Activated CD8-positive, alpha-beta memory T cell treated with anti-CD3 and anti-CD28 coated beads for 48 hours (primary cell): ENCODE data around the gene SUSD4.

Source experiments
- DNase-seq, 3 experiments: peaks; one replicate each; pipeline ENCODE4 v3.0.0-alpha.2; 2020; ENCODE audit warnings: low read depth in 2 of 3, low spot score in 2 of 3

SUSD4 gene

DNA sequence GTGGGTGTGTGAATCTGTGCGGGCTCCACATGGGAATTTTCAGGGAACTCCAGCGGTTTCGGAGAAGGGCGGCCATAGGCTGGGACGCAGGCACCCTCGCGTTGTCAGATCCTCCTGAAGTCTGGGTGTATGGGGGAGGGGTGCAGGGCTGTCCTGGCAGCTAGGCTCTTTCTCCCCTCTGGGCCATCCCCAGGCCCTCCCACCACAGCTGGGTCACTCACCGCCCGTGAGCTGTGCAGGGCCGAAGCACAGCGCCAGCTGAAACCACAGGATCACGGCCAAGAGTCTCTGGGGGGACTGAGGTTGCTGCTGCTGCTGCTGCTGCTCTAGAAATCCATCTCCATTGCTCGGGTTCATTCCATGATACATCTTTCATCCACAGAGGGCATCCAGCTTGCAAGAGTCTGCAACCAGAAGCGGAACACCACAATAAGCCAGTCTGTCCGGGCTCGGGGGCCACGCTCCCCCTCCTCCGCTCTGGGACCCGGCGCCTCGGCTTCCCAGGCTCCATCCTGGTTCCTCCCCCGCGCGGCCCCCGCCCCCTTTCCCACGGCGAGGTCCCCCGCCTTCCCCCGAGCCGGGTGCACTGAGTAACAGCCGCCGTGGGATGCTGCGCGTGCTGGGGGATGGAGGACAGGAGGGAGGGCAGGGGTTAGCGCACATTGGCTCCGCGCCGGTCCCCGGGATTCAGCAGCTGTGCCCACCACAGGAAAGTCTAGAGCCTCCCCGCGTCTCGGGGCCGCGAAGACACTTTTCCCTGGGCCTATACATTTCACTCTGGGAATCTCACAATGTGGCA lies 720 bp downstream of the SUSD4 start:
- no peak for DNase-seq

DNA sequence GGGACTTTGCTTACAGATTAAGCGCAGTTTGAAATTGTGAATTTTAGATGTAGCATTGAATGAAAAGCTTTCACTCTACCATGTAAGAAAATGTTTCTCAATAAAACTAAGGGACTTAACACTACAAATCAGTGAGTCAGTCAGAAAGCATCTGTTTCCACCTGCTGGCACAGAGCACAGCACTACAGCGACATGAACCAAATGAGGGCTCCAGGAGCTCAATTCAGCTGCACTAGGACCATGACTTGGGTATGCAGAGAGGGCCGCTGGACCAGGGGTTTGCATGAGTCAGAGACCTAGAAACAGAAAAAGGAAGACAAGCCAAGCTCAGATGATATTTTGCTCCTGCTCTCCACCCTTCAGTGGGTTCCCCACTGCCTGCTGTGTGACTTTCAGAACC lies 5.2 kb downstream of the SUSD4 start:
- no peak for DNase-seq

DNA sequence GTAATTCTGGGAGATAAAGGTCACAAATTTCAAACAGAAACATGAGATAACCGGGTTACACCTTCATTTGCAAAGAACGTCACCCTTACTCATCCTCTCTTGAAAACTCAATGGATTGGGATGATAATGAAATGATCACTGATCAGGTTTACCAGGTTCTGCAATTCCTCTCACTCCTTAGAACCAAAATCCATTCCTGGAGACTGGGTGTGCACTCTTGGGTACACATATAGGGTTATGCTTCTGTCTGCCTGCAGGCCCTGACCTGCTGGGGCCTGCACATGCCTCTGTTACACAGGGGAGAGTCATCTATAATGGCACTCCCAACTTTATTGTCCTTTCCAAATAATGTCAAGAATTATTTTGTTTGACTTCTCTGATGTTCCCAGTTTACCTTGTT lies 8.3 kb downstream of the SUSD4 start:
- DNase-seq: no peak

DNA sequence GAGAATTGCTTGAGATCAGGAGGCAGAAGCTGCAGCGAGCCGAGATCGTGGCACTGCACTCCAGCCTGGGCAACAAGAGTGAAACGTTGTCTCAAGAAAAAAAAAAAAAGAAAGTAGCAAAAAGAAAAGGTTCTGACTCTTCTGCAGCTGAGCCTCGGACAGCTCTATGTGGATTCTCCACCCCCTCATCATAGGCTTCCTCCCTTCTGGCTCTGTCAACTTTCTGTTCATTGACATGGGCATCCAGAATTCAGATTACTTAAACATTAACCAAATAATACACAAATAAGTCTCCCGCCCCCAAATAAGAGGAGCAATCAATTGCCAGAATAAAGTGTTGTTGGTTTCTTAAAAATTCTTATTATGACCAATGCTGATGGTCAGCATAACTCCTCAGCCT lies 10.0 kb downstream of the SUSD4 start:
- no peak for DNase-seq

DNA sequence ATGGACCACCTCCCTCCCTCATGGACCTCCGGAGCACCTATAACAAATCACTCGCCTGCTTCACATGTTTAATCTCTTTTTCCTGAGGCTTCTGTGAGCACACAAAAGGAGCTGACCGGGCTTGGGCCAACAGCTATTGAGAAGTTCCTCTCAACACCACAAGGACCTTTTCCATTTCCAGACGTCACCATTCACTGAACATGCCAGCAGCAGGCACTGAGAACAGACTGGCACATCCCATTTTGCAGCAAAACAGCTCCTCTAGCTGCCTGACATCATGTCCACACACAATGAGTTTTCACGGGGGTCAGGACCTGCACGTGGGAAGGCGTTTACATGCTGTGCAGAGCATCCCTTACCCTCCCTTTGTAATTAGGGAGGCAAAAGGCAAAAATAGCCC lies 11.0 kb downstream of the SUSD4 start:
- no peak for DNase-seq

DNA sequence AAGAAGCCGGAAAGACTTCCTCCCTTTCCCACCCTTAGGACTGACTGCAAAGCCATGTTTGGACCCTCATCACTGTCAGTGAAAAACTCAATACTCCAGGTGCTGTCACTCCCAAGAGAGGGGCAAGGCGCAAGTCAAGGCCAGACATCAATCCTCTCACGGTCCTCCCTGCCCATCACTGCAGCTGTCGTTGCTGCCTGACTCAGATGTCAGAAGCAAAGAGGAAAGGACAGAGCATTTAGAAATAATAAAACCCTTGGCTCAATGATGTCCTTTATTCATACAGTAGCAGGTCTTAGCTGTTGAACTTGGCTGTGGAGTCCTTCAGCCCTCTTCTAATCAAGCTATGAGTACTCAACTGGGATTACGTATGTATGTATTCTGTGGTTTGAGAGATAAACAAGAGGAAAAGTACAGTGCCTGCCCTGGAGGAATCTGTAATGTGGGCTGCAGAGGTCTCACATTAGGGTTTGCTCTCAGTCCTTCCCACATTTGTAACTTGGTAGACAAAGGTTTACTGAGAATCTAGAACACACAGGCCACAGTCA lies 13.5 kb downstream of the SUSD4 start:
- no peak for DNase-seq

DNA sequence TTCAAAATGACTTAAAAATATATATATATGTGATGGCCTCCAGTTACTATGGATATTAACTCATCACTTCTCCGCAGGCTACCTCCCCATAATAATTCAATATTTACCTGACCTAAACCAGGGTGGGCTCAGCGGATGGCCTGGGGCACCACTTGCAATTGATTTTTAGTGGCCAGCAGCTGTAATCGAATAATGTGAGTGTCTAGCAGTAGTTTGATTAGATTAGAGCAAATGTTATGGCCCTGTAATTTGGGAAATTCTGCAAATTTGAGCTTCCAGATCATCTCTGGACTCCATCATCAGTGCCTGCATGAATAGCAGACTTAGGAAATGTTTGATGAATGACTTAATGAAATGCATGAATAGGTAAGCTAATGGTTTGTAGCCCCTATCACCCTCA lies 14.7 kb downstream of the SUSD4 start:
- no peak for DNase-seq

DNA sequence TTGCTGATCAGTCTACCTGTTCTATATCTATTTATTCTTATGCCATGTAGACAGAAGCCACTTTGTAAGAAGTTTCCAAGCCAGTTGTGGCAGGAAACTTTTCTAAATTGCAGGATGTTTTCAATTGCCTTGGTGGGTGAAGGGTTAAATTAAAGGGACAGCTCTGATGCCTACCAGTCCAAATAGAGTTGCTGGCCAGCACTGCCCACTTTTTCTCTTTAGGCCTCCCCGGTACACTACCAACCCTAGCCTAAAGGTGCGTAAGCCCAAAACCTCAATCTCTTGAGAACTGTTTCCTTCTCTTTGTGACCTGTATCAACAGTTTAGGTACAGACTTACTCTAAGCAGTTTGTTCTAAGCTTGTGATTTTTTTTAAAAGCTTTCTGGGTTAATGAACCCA lies 15.5 kb downstream of the SUSD4 start:
- DNase-seq: no peak

DNA sequence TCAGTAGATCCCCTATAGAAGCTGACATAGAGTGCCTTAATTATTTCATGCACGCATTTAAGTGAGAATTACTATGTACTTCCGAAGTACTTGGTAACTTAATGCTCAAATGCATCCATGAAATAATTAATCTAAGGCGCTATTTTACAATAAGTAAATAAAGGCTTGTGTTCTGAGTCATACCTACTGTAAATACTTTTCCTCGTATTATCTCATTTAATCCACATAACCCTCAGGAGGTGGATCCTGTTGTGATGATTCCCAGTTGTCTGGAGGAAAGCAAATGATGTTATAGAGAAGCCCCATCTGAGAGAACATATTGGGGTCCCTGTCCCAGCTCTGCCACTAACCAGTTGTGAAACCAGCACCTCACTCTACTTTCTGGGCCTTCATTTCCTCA lies 16.4 kb downstream of the SUSD4 start:
- no peak for DNase-seq

DNA sequence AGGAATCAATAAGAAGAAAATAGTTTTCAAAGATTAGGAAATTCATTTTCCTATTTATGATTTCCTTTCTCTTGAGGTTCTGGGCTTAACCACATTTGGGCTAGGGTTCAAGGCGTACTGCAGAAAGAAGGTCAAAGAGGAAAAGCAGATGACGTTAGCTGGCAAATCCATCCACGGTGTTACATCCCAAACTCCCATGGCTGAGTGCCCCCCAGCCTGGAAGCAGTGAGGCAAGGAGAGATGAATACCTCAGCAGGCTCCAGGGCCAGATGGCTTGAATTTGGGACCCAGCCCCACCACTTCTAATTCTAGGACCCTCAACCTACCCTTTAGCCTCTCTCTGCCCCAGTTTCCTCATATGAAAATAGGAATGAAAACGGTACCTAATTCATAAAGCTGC lies 17.7 kb downstream of the SUSD4 start:
- DNase-seq: no peak

DNA sequence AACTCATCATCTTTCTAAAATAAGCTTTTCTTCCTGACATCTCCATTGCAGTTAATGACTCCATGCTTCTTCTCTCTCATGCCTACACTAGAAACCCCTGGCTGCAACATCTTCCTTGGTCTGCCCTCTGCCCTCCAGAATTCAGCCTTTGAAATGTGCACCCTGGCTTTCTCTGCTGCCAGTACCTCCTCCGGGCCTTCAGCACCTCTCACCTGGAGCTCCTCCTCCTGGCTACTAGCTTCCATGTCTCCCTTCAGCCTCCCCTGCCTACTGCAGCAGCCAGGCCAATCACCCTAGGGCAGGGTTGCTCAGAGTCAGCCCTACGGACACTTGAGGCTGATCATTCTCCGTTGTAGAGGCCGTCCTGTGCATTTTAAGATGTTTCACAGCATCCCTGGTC lies 18.3 kb downstream of the SUSD4 start:
- no peak for DNase-seq

DNA sequence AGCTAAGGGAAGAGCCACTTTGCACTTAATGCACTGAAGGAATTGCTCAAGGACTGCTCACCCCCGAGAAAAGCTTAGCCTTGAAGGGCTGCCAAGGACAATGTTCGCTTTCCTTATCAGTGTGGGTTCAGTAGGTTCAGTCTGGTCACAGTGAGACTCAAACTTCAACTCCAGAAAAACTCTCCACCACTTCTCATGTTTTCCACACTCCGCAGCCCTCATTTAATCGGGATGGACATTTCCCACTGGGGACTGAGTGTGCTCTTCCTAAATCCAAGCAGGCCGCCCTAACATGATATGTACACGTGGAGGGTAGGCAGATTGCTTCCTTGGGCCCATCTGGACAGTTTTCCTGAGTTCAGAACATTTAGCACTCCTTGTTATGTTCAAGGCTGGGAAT lies 19.5 kb downstream of the SUSD4 start:
- no peak for DNase-seq

DNA sequence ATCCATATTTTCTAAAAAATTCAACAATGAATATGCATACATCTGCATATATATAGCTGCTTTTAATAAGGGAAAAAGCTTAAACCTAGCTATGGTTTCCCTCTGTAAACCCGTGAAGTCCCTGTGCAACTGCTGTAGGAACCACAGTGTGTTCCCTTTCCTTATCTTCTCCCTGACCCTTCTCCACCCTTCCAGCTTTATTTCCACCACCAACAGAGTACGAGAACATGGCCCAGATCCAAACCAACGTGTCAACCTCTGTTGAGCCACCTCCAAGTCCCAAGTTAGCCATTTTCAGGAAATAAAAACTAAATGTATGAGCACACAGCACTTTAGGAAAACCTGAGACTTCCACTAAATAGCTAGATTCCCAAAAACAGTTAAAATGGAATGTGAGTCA lies 20.3 kb downstream of the SUSD4 start:
- no peak for DNase-seq

DNA sequence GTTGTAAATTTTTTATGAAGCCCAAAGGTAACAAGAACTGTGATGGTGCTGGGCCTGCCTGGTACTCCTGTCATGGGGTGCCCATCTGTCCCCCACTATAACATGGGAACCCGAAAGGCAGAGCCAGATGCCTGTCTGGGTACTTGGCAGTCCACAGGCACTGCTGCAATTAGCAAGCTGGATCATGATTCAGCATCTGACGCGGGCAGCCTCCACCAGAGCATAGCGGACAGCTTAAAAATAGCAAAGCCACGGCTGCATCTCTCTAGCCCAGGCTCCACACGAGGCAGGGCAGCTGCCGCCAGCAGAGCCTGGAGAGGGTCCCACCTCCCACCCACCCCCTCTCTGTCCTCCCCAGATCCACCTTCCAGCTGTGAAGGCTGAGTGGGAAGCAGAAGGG lies 22.9 kb downstream of the SUSD4 start:
- no peak for DNase-seq

DNA sequence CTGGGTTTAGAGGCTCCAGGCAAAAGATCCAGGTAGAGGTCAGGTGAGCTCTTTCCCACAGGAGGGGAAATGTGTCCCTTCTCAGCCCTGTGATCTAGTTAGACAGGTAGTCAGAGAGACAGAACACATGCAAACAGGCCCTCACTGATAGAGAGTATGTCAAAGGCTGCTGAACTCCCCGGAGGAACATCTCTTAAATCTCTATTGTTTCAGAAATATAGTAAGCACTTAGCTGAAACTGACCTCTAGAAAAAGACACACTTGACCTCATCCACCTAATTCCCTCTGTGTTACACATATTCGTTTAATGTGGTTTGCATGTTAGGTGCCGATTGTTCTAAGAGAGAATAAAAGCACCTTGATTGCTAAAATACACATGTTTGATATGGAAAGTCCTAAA lies 23.3 kb downstream of the SUSD4 start:
- DNase-seq: no peak

DNA sequence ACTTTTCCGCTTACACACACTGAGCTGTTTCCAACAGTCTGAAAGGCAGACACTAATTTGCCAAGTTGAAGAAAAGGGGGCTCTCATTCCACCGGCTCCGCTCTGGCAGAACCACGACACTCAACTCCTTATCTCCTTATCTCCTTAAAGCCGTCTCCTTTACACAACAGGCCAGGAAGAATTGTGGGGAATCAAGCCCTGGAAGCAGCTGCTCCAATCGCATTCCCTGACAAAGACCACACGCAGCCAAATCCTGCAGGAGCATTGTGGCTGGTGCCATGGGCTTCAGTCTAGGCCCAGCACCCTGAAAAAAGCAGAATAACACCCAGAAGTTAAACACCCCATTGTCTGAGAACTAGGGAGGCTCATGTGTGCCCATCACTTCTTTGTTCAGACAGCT lies 24.1 kb downstream of the SUSD4 start:
- DNase-seq: no peak

DNA sequence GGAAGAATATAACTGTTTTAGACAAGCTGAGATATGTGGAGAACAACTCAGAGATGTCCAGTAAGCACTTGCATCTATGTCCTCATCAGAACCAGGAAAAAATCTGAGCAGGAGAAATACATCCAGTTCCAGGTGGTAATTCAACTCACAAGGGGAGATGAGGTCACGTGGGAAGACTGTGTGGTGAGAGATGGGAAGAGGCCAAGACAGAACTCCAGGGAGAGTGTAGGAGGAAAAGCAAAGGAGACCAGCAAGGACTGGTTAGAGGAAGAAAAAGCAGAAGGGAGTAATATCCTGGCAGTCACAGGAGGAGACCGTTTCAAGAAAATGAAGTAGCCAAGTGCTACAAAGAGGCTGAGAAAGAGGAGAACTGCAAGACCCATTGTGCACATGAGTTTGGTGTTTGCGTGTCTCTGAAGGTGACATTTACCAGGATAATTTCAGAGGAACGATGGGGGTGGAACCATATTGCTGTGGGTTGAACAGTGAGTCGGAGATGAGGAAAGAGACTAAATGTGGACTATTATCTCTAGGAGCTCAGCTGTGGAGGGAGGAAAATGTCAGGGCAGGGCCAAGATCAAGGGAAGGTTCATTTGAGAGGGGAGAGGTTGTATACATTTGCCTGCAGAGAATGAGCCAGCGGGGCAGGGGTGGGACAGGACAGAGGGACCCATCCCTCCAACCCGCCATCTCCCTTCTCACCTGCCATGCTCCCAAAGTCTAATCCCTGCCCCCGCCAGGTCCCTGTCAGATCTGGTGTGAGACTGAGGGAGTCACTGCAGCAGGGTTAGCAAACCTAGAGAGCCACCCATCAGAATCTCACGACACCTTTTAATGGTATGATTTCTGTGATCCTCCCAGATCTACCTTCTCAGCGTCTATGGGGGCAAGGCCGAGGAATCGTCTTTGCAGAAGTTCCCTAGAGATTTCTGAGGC lies 24.9 kb downstream of the SUSD4 start:
- no peak for DNase-seq

DNA sequence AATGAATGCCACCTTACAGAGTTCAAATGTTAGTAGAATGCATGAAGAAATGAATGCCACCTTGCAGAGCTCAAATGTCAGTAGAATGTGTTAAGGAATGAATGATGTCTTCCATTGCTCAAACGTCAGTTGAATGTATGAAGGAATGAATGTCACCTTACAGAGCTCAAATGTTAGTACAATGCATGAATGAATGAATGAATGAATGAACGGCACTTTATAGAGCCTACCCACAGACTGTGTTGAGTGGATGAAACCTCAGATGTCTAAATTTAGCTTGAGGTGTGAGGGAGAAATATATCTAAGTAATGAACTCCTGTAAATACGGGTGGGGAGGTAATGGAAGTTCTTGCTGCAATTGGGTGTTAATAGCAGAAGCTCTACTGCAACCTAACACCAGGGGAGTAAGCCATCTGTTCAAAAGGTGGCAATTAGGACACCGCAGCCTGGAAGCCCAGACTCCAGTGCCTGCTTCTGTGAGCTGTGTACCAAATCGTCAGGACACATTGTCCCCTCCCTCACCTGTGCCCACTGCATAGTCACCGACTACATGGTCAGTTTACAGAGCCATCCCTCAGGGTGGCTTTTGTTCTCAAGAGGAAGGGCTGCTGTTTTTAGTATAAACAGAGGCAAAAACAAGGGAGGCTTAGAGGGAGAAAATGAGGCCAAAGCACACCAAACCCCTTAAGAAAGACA lies 26.7 kb downstream of the SUSD4 start:
- no peak for DNase-seq

DNA sequence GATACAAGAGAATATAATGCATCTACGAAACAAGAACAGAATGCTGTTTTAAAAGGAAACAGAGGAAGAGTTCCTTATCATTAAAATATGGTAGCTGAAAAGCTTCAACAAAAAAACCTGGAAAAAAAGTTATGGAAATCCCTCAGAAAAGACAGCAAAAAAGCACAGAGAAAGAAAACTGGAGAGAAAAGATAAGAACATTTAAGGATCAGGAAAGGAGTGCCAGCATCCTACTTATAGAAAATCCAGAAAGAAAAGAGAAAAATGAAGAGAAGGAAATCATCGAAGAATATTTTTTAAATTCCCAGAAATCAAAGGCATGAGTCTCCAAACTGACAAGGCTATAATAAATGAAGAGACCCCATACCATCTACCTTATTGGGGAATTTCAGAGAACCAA lies 29.8 kb downstream of the SUSD4 start:
- DNase-seq: no peak

DNA sequence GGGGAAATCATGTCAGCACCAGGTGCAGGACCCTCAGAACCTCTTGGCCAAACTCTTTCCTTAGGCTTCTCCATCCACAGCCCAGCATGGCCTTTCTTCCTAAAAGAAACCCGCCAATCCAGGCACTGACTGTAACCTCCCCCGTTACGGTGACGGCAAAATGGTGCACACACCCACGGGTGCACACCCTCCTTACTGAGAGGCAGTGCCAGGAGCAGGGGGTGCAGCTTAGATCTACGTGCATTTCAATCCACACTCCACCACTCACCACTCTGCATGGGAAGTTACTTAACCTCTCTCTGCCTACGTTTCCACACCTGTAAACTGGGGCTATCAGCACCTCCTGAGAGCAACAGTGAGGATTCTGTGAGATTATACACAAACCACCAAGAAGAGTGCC lies 31.0 kb downstream of the SUSD4 start:
- DNase-seq: no peak

DNA sequence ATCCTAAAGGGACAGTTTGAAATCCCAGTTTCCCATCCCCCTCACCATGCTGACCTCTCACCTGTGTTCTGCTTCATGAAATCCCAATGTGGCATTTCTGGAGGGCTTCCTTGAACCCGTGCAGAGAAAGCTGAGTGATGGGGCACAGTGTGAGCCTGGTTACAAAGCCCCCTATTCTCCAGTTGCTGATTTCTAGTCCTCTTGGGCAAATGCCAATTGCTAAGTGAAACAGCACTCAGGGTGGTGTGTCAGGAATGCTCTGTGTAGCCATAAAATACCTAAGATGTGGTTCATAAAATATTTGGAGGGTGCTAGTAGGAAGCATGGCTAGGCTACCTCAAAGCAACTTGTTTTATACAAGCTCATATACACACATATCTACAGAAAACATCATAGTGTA lies 32.0 kb downstream of the SUSD4 start:
- no peak for DNase-seq

DNA sequence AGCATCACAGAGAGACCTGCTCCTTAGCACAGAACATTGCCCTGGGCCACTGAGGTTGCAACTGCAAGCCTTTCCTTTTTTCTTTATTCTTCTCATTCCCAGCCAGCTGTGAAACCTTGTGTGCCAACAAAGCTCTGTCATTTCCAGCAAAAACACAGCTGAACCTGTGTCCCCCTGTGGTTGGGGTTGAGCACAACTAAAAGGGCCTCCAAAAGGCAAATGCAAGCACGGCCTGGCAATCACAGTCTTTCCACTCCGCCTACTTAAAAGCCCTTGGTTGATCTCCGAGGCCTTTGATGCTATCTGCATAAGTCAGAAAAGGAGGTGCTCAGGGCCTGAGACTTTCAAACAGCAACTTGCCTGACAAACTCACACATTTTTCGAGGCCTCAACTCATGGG lies 32.7 kb downstream of the SUSD4 start:
- no peak for DNase-seq
